HCT116 (cell line): ENCODE measurements around the gene TTC32. TPM values are rescaled to one million over a fixed set of nuclear protein-coding genes. Genes with fewer than 3 reads are reported as not detected.
A peak's percentile ranks its signal among the peaks of the same experiment; 100 is the strongest.

Experiments used
- ATAC-seq: fragments of 200-7000 bp; cut with Tn5 transposase; 2 replicates; pipeline ENCODE4 v1.9.1; 2020; ENCODE audit warnings: mild to moderate bottlenecking, moderate library complexity
- BruUV-seq: library from RNA; stranded (reverse); fragments of 400-500 nt; replicated peaks from 2 replicates; lab custom pipeline; 2021; lab: Mats Ljungman, UMichigan
- CTCF ChIA-PET: fragments of 300-600 bp; sonication (Branson Sonifier 250); formaldehyde crosslinking; loops from one replicate; lab custom pipeline; 2021; ENCODE audit warnings: antibody characterized with exemption; lab: Charles Lee
- POLR2A ChIA-PET: fragments of 300-600, 350-600 bp; sonication (Branson Sonifier 250); formaldehyde crosslinking; loops from one replicate; lab custom pipeline; 2021; ENCODE audit warnings: antibody characterized with exemption; lab: Charles Lee
- RAD21 ChIA-PET, 2 experiments: fragments of 300-600 bp; sonication (Branson Sonifier 250); formaldehyde crosslinking; loops; one replicate each; lab custom pipeline; 2023; ENCODE audit warnings: low total read pairs in 2 of 2; ENCODE audit not compliant: uncharacterized antibody in 2 of 2, unreplicated experiment in 2 of 2, low non-redundant PET in 1 of 2; lab: Charles Lee
- DNase-seq: peaks from one replicate; pipeline ENCODE4 v3.0.0-alpha.2; 2010; ENCODE audit warnings: low read depth, low spot score
- H2AFZ ChIP-seq: fragments of 200-600 bp; shearing (Covaris generic), sonication (generic); 2 replicates; pipeline ENCODE4 v1.6.1; 2017; ENCODE audit warnings: low read depth, mixed run types, mixed read lengths, antibody characterized with exemption, low read length; ENCODE audit not compliant: poor library complexity, severe bottlenecking
- H3K27ac ChIP-seq: 2 replicates; pipeline ENCODE4 v1.5.1; 2012; ENCODE audit warnings: low read depth, low read length
- H3K27me3 ChIP-seq: fragments of 200-600 bp; sonication (generic); 2 replicates; pipeline ENCODE4 v1.6.1; 2016; ENCODE audit warnings: mixed run types, low read length, mixed read lengths; ENCODE audit not compliant: insufficient read depth
- H3K36me3 ChIP-seq, 2 experiments: fragments of 200-500 bp in 1 of 2; fragments of 200-600 bp in 1 of 2; sonication (Bioruptor generic) in 1 of 2; sonication (generic) in 1 of 2; 2 replicates each; pipeline versions ENCODE4 v1.5.1 to v1.6.1; 2014 to 2016; ENCODE audit warnings: low read length in 2 of 2, inconsistent platforms in 1 of 2, mixed read lengths in 1 of 2, mixed run types in 1 of 2; ENCODE audit not compliant: insufficient read depth in 2 of 2, control insufficient read depth in 1 of 2
- H3K4me1 ChIP-seq, 2 experiments: fragments of 200-600 bp in 1 of 2; sonication (generic) in 1 of 2; 2 replicates each; pipeline versions ENCODE4 v1.5.1 to v1.6.1; 2012 to 2017; ENCODE audit warnings: low read length in 2 of 2, inconsistent platforms in 1 of 2, mild to moderate bottlenecking in 1 of 2, mixed read lengths in 1 of 2, mixed run types in 1 of 2, moderate library complexity in 1 of 2; ENCODE audit not compliant: insufficient read depth in 2 of 2, control insufficient read depth in 1 of 2
- H3K4me2 ChIP-seq: fragments of 200-600 bp; sonication (generic); 2 replicates; pipeline ENCODE4 v1.6.1; 2017; ENCODE audit warnings: mixed run types, low read length, mixed read lengths
- H3K4me3 ChIP-seq, 2 experiments: fragments of 200-600 bp in 1 of 2; sonication (generic) in 1 of 2; replicated peaks in 1 of 2; 2 replicates each; pipeline ENCODE4 v1.5.1; 2011 to 2016; ENCODE audit warnings: low read length in 2 of 2, control low read depth in 1 of 2, low read depth in 1 of 2, mild to moderate bottlenecking in 1 of 2, mixed read lengths in 1 of 2, mixed run types in 1 of 2
- H3K79me2 ChIP-seq: fragments of 200-600 bp; sonication (generic); 2 replicates; pipeline ENCODE4 v1.6.1; 2017; ENCODE audit warnings: mild to moderate bottlenecking, mixed run types, low read length, moderate library complexity, mixed read lengths; ENCODE audit not compliant: insufficient read depth
- H3K9ac ChIP-seq: fragments of 200-600 bp; sonication (generic); 2 replicates; pipeline ENCODE4 v1.6.1; 2016; ENCODE audit warnings: low read length, mixed read lengths
- H3K9me2 ChIP-seq: fragments of 200-600 bp; sonication (generic), shearing (Covaris generic); 2 replicates; pipeline ENCODE4 v1.6.1; 2017; ENCODE audit warnings: mixed run types, mild to moderate bottlenecking, moderate library complexity; ENCODE audit not compliant: insufficient read depth
- H3K9me3 ChIP-seq, 2 experiments: fragments of 200-500 bp in 1 of 2; fragments of 200-600 bp in 1 of 2; sonication (Bioruptor generic) in 1 of 2; sonication (generic) in 1 of 2; 2 replicates each; pipeline ENCODE4 v1.6.1; 2014 to 2017; ENCODE audit warnings: low read length in 2 of 2, mixed read lengths in 2 of 2, inconsistent platforms in 1 of 2, low read depth in 1 of 2, mild to moderate bottlenecking in 1 of 2, mixed run types in 1 of 2, moderate library complexity in 1 of 2; ENCODE audit not compliant: control insufficient read depth in 1 of 2, insufficient read depth in 1 of 2
- H4K20me1 ChIP-seq: fragments of 200-600 bp; sonication (generic), shearing (Covaris generic); 2 replicates; pipeline ENCODE4 v1.6.1; 2017; ENCODE audit warnings: mixed run types, mild to moderate bottlenecking, moderate library complexity; ENCODE audit not compliant: insufficient read depth
- CBX3 ChIP-seq: IDR thresholded peaks from 2 replicates; pipeline ENCODE4 v1.6.1; 2012; ENCODE audit warnings: low read depth
- CEBPB ChIP-seq: IDR thresholded peaks from 2 replicates; pipeline ENCODE4 v1.6.1; 2012; ENCODE audit warnings: low read depth
- CTCF ChIP-seq, 3 experiments: fragments of 200-600 bp in 1 of 3; sonication (generic) in 1 of 3; IDR thresholded peaks in 2 of 3; conservative IDR thresholded peaks in 1 of 3; 2 replicates each; pipeline ENCODE4 v1.5.1; 2012 to 2017; ENCODE audit warnings: low read depth in 2 of 3, low read length in 2 of 3, antibody characterized with exemption in 1 of 3, borderline replicate concordance in 1 of 3, control low read depth in 1 of 3, mild to moderate bottlenecking in 1 of 3, mixed read lengths in 1 of 3, mixed run types in 1 of 3, moderate library complexity in 1 of 3; ENCODE audit not compliant: insufficient read depth in 1 of 3
- EGR1 ChIP-seq: IDR thresholded peaks from 2 replicates; pipeline ENCODE4 v1.6.1; 2012; ENCODE audit warnings: low read depth
- EZH2 ChIP-seq: fragments of 200-600 bp; sonication (generic); IDR thresholded peaks from 2 replicates; pipeline ENCODE4 v1.6.1; 2017; ENCODE audit warnings: antibody characterized with exemption, mixed run types
- JUND ChIP-seq: IDR thresholded peaks from 2 replicates; pipeline ENCODE4 v1.6.1; 2012
- MAX ChIP-seq: IDR thresholded peaks from 2 replicates; pipeline ENCODE4 v1.6.1; 2012
- POLR2A ChIP-seq: IDR thresholded peaks from 2 replicates; pipeline ENCODE4 v1.7.0; 2011; ENCODE audit warnings: borderline replicate concordance; ENCODE audit not compliant: insufficient read depth, insufficient read length; ENCODE audit errors: extremely low read depth
- REST ChIP-seq: IDR thresholded peaks from 2 replicates; pipeline ENCODE4 v1.6.1; 2012; ENCODE audit warnings: low read depth
- YY1 ChIP-seq: IDR thresholded peaks from 2 replicates; pipeline ENCODE4 v1.6.1; 2011; ENCODE audit warnings: low read length, low read depth, moderate library complexity, mild to moderate bottlenecking; ENCODE audit not compliant: insufficient replicate concordance; ENCODE audit errors: extremely low read depth
- ZFX ChIP-seq: fragments of 450-650 bp; IDR thresholded peaks from 2 replicates; pipeline ENCODE4 v1.6.1; 2017
- intact Hi-C: fragments of 100-400 bp; cut with micrococcal nuclease; formaldehyde crosslinking; loops from 2 replicates; pipeline ENCODE4 v1.10.0; 2022
- total RNA-seq: library from RNA; stranded (reverse); gene quantifications from one replicate; pipeline ENCODE4 v1.2.1, GENCODE V29; 2021; ENCODE audit not compliant: unreplicated experiment

The TTC32 gene
- total RNA-seq, 1 experiment from 2014 or later, result 6.3 TPM

- ChIA-PET POLR2A (no interaction called here), CTCF (no interaction called here), RAD21 (no interaction called here)
- no TSS peak for BruUV-seq
- Histone ChIP-seq H3K4me1 (peaks cover 18 to 22% of the 10 kb centered on the region in 2 experiments), H3K9me3 (no peaks in the 10 kb centered on the region), H3K36me3 (no peaks in the 10 kb centered on the region), H3K9me2 (no peaks in the 10 kb centered on the region), H3K79me2 (no peaks in the 10 kb centered on the region), H4K20me1 (0 out of 2 replicates have a peak, but pooled peaks cover 4% of the 10 kb centered on the region), H3K4me2 (no peak overlapping the region), H3K27me3 (no peaks in the 10 kb centered on the region), H2AFZ (no peak overlapping the region), H3K27ac (no peak overlapping the region), H3K4me3 (no peak overlapping the region), H3K9ac (no peak overlapping the region)
- intact Hi-C loops, result no loop called here
- TF ChIP-seq REST (no peak), CBX3 (no peak)
- no peak for ATAC-seq
- no peak for DNase-seq
Observed at GRCh38 chr2:19914266-19914975, 12.6 kb upstream of the TTC32 start.

GRCh38 chr2:19911808-19912509 is 10.2 kb upstream of the TTC32 start:
- Histone ChIP-seq H3K9ac (no peak overlapping the region), H3K79me2 (no peaks in the 10 kb centered on the region), H3K9me3 (no peaks in the 10 kb centered on the region), H4K20me1 (0 out of 2 replicates have a peak, but pooled peaks cover 4% of the 10 kb centered on the region), H3K9me2 (no peaks in the 10 kb centered on the region), H3K4me1 (peaks cover 18 to 22% of the 10 kb centered on the region in 2 experiments), H3K4me3 (no peak overlapping the region), H3K27me3 (no peaks in the 10 kb centered on the region), H3K4me2 (peak overlapping the region; percentile 56), H2AFZ (no peak overlapping the region), H3K36me3 (no peaks in the 10 kb centered on the region), H3K27ac (no peak overlapping the region)
- CTCF ChIA-PET, result no interaction called here
- ATAC-seq (peak; percentile 99), DNase-seq (peak; percentile 92)
- BruUV-seq, result no TSS peak
- POLR2A ChIA-PET, result interaction anchor here (0.8 to 1.2 kb wide), 2 partner anchors 11 to 13 kb away, joined by 3 to 4 read pairs; partner anchors contain the start of gene TTC32
- RAD21 ChIA-PET, result no interaction called here
- intact Hi-C loops, result no loop called here
- TF ChIP-seq CBX3, result peak; percentile 87
- no peak for TF ChIP-seq EGR1
- TF ChIP-seq YY1, result no peak
- no peak for TF ChIP-seq CTCF (IDR thresholded peaks at IDR 0.05 in 2 of 3, conservative IDR thresholded peaks at IDR 0.05 in 1 of 3; ENCODE audit: borderline replicate concordance in 1 of 3, insufficient read depth in 1 of 3, low read depth in 2 of 3, low read length in 2 of 3)
- no peak for TF ChIP-seq ZFX
- TF ChIP-seq JUND, result peak; percentile 92
- TF ChIP-seq POLR2A, result no peak
- peak; percentile 94 for TF ChIP-seq CEBPB
- peak; percentile 61 for TF ChIP-seq MAX
- no peak for TF ChIP-seq EZH2
